Measurements from ENCODE around the gene MLKL.
A peak's percentile ranks its signal among the peaks of the same experiment; 100 is the strongest.

Gene MLKL

GRCh38 chr16:74700438-74701225, at the start of gene MLKL:
Gene MLKL, minus strand, starts transcription at chr16:74700862. Its CDS starts 5,105 bp downstream, at chr16:74695757.
- DNase-seq = peak; percentile 25

- no peak for DNase-seq
These were observed 48.8 kb upstream of the MLKL start for GRCh38 chr16:74749291-74750055.

- DNase-seq = no peak
These were observed 48.0 kb upstream of the MLKL start for GRCh38 chr16:74748616-74749026.

GRCh38 chr16:74747716-74748615, 47.3 kb upstream of the MLKL start:
- no peak for DNase-seq

- DNase-seq = no peak
These were observed 45.3 kb upstream of the MLKL start for GRCh38 chr16:74745926-74746325.

- no peak for DNase-seq
These were observed 44.5 kb upstream of the MLKL start for GRCh38 chr16:74745109-74745615.

- DNase-seq = no peak
These were observed 43.9 kb upstream of the MLKL start for GRCh38 chr16:74744566-74744965.

GRCh38 chr16:74743668-74744299, 43.1 kb upstream of the MLKL start:
- peak; percentile 24 for DNase-seq

- no peak for DNase-seq
These were observed 42.5 kb upstream of the MLKL start for GRCh38 chr16:74743045-74743667.

GRCh38 chr16:74742051-74742481, 41.4 kb upstream of the MLKL start:
- no peak for DNase-seq

- DNase-seq = no peak
These were observed 40.2 kb upstream of the MLKL start for GRCh38 chr16:74740795-74741304.

- DNase-seq = peak; percentile 41
These were observed 38.6 kb upstream of the MLKL start for GRCh38 chr16:74739275-74739674.

- no peak for DNase-seq
These were observed 38.2 kb upstream of the MLKL start for GRCh38 chr16:74738816-74739215.

- no peak for DNase-seq
These were observed 37.5 kb upstream of the MLKL start for GRCh38 chr16:74738113-74738541.

- no peak for DNase-seq
These were observed 36.9 kb upstream of the MLKL start for GRCh38 chr16:74737521-74737920.

GRCh38 chr16:74736531-74737157, 36.0 kb upstream of the MLKL start:
- DNase-seq = peak; percentile 95

GRCh38 chr16:74735554-74735953, 34.9 kb upstream of the MLKL start:
- no peak for DNase-seq

- no peak for DNase-seq
These were observed 34.4 kb upstream of the MLKL start for GRCh38 chr16:74735162-74735452.

GRCh38 chr16:74734361-74735161, 33.9 kb upstream of the MLKL start:
- no peak for DNase-seq

GRCh38 chr16:74732707-74733350, 32.2 kb upstream of the MLKL start:
- DNase-seq = no peak
